ENCODE data around the gene SRRM1.

SRRM1 gene

GRCh38 chr1:24642481-24643362, at the start of gene SRRM1:
SRRM1 (plus strand) TSS chr1:24643302; CDS start chr1:24643327, 25 bp downstream.
- DNase-seq (ENCODE audit: low read depth) = peak; percentile 100
- peak within 1 kb of the TSS; percentile 89 for H3K4me3 ChIP-seq (ENCODE audit: low read length)
- peak; percentile 18; the same call in 1 of the 2 replicates for TF ChIP-seq CTCF (conservative IDR thresholded peaks at IDR 0.05; ENCODE audit: low read length)

- no peak for TF ChIP-seq CTCF (conservative IDR thresholded peaks at IDR 0.05; ENCODE audit: low read length)
- H3K4me3 ChIP-seq (ENCODE audit: low read length) = no peak overlapping the region
- no peak for DNase-seq (ENCODE audit: low read depth)
These were observed 48.8 kb upstream of the SRRM1 start for GRCh38 chr1:24594328-24594598.

- DNase-seq (ENCODE audit: low read depth) = no peak
- TF ChIP-seq CTCF (conservative IDR thresholded peaks at IDR 0.05; ENCODE audit: low read length) = no peak
- no peak overlapping the region for H3K4me3 ChIP-seq (ENCODE audit: low read length)
These were observed 46.7 kb upstream of the SRRM1 start for GRCh38 chr1:24596401-24596880.

- DNase-seq (ENCODE audit: low read depth) = no peak
- H3K4me3 ChIP-seq (ENCODE audit: low read length) = no peak overlapping the region
- no peak for TF ChIP-seq CTCF (conservative IDR thresholded peaks at IDR 0.05; ENCODE audit: low read length)
These were observed 43.8 kb upstream of the SRRM1 start for GRCh38 chr1:24599265-24599664.

- no peak for DNase-seq (ENCODE audit: low read depth)
- TF ChIP-seq CTCF (conservative IDR thresholded peaks at IDR 0.05; ENCODE audit: low read length) = no peak
- no peak overlapping the region for H3K4me3 ChIP-seq (ENCODE audit: low read length)
These were observed 42.6 kb upstream of the SRRM1 start for GRCh38 chr1:24600551-24600950.

- TF ChIP-seq CTCF (conservative IDR thresholded peaks at IDR 0.05; ENCODE audit: low read length) = no peak
- DNase-seq (ENCODE audit: low read depth) = no peak
- no peak overlapping the region for H3K4me3 ChIP-seq (ENCODE audit: low read length)
These were observed 37.4 kb upstream of the SRRM1 start for GRCh38 chr1:24605534-24606295.

GRCh38 chr1:24606296-24606605, 36.9 kb upstream of the SRRM1 start:
- H3K4me3 ChIP-seq (ENCODE audit: low read length) = no peak overlapping the region
- TF ChIP-seq CTCF (conservative IDR thresholded peaks at IDR 0.05; ENCODE audit: low read length) = no peak
- no peak for DNase-seq (ENCODE audit: low read depth)

Data from AG10803 (cell line).